Mononuclear cell (primary cell): ENCODE data around the gene CYP19A1. TPM values are rescaled to one million over a fixed set of nuclear protein-coding genes. Genes with fewer than 3 reads are reported as not detected.

Experiments used
- H3K27me3 ChIP-seq: 2 replicates; pipeline ENCODE4 v1.6.0; 2011; ENCODE audit warnings: low read length, control low read depth; ENCODE audit not compliant: insufficient read depth
- H3K4me1 ChIP-seq: 2 replicates; pipeline ENCODE4 v1.5.1; 2011; ENCODE audit warnings: mild to moderate bottlenecking, low read length, control low read depth; ENCODE audit not compliant: insufficient read depth
- H3K4me3 ChIP-seq: 2 replicates; pipeline ENCODE4 v1.5.1; 2011; ENCODE audit warnings: mild to moderate bottlenecking, low read length, moderate library complexity
- H3K9me3 ChIP-seq: 2 replicates; pipeline ENCODE4 v1.5.1; 2011; ENCODE audit warnings: low read depth, mild to moderate bottlenecking, control low read depth, low read length
- total RNA-seq: library from RNA; depleted of rRNA; stranded (reverse); fragments of >200 nt; gene quantifications from one replicate; pipeline ENCODE4 v1.2.3, GENCODE V29; 2012

The CYP19A1 gene
- total RNA-seq, 1 donor: 0.31 TPM

GRCh38 chr15:51368751-51369450, 30.5 kb upstream of the CYP19A1 start:
- H3K27me3 ChIP-seq: no peaks in the 10 kb centered on the region
- no peaks in the 10 kb centered on the region for H3K4me1 ChIP-seq
- no peak overlapping the region for H3K4me3 ChIP-seq
- H3K9me3 ChIP-seq: no peaks in the 10 kb centered on the region

- Histone ChIP-seq H3K4me1 (no peaks in the 10 kb centered on the region), H3K4me3 (no peak overlapping the region), H3K9me3 (no peaks in the 10 kb centered on the region), H3K27me3 (no peaks in the 10 kb centered on the region)
Observed at GRCh38 chr15:51368307-51368706, 29.9 kb upstream of the CYP19A1 start.

GRCh38 chr15:51367322-51367976, 29.1 kb upstream of the CYP19A1 start:
- no peaks in the 10 kb centered on the region for H3K9me3 ChIP-seq
- H3K27me3 ChIP-seq: no peaks in the 10 kb centered on the region
- no peaks in the 10 kb centered on the region for H3K4me1 ChIP-seq
- no peak overlapping the region for H3K4me3 ChIP-seq

- Histone ChIP-seq H3K27me3 (no peaks in the 10 kb centered on the region), H3K4me3 (no peak overlapping the region), H3K4me1 (no peaks in the 10 kb centered on the region), H3K9me3 (no peaks in the 10 kb centered on the region)
Observed at GRCh38 chr15:51366920-51367319, 28.5 kb upstream of the CYP19A1 start.

GRCh38 chr15:51366071-51366470, 27.7 kb upstream of the CYP19A1 start:
- H3K4me3 ChIP-seq: no peak overlapping the region

GRCh38 chr15:51365417-51365816, 27.0 kb upstream of the CYP19A1 start:
- H3K27me3 ChIP-seq: no peaks in the 10 kb centered on the region
- H3K9me3 ChIP-seq: no peaks in the 10 kb centered on the region
- H3K4me1 ChIP-seq: no peaks in the 10 kb centered on the region
- H3K4me3 ChIP-seq: no peak overlapping the region

More at GRCh38 chr15:51366071-51366470, 27.7 kb upstream of the CYP19A1 start:
- Histone ChIP-seq H3K27me3 (no peaks in the 10 kb centered on the region), H3K9me3 (no peaks in the 10 kb centered on the region), H3K4me1 (no peaks in the 10 kb centered on the region)

- H3K27me3 ChIP-seq: no peaks in the 10 kb centered on the region
Observed at GRCh38 chr15:51363383-51363782, 25.0 kb upstream of the CYP19A1 start.

GRCh38 chr15:51359981-51360380, 21.6 kb upstream of the CYP19A1 start:
- Histone ChIP-seq H3K27me3 (no peaks in the 10 kb centered on the region), H3K9me3 (no peaks in the 10 kb centered on the region), H3K4me1 (no peaks in the 10 kb centered on the region), H3K4me3 (no peak overlapping the region)

More at GRCh38 chr15:51363383-51363782, 25.0 kb upstream of the CYP19A1 start:
- no peaks in the 10 kb centered on the region for H3K9me3 ChIP-seq
- H3K4me3 ChIP-seq: no peak overlapping the region
- no peaks in the 10 kb centered on the region for H3K4me1 ChIP-seq

- no peaks in the 10 kb centered on the region for H3K27me3 ChIP-seq
- no peaks in the 10 kb centered on the region for H3K4me1 ChIP-seq
- no peaks in the 10 kb centered on the region for H3K9me3 ChIP-seq
- no peak overlapping the region for H3K4me3 ChIP-seq
Observed at GRCh38 chr15:51356983-51357382, 18.6 kb upstream of the CYP19A1 start.

- Histone ChIP-seq H3K4me1 (no peaks in the 10 kb centered on the region), H3K4me3 (no peak overlapping the region), H3K27me3 (no peaks in the 10 kb centered on the region), H3K9me3 (no peaks in the 10 kb centered on the region)
Observed at GRCh38 chr15:51356147-51356546, 17.8 kb upstream of the CYP19A1 start.

GRCh38 chr15:51355096-51355495, 16.7 kb upstream of the CYP19A1 start:
- H3K27me3 ChIP-seq: no peaks in the 10 kb centered on the region
- no peak overlapping the region for H3K4me3 ChIP-seq
- no peaks in the 10 kb centered on the region for H3K9me3 ChIP-seq
- H3K4me1 ChIP-seq: no peaks in the 10 kb centered on the region

GRCh38 chr15:51353976-51354375, 15.6 kb upstream of the CYP19A1 start:
- no peaks in the 10 kb centered on the region for H3K27me3 ChIP-seq

GRCh38 chr15:51350723-51351122, 12.3 kb upstream of the CYP19A1 start:
- H3K9me3 ChIP-seq: no peaks in the 10 kb centered on the region
- no peaks in the 10 kb centered on the region for H3K4me1 ChIP-seq
- H3K27me3 ChIP-seq: no peaks in the 10 kb centered on the region
- H3K4me3 ChIP-seq: no peak overlapping the region

More at GRCh38 chr15:51353976-51354375, 15.6 kb upstream of the CYP19A1 start:
- Histone ChIP-seq H3K4me1 (no peaks in the 10 kb centered on the region), H3K9me3 (no peaks in the 10 kb centered on the region), H3K4me3 (no peak overlapping the region)

GRCh38 chr15:51349156-51349844, 10.9 kb upstream of the CYP19A1 start:
- Histone ChIP-seq H3K4me1 (no peaks in the 10 kb centered on the region), H3K9me3 (no peaks in the 10 kb centered on the region), H3K4me3 (no peak overlapping the region), H3K27me3 (no peaks in the 10 kb centered on the region)

- no peak overlapping the region for H3K4me3 ChIP-seq
- no peaks in the 10 kb centered on the region for H3K4me1 ChIP-seq
- H3K9me3 ChIP-seq: no peaks in the 10 kb centered on the region
- H3K27me3 ChIP-seq: no peaks in the 10 kb centered on the region
Observed at GRCh38 chr15:51348688-51349087, 10.3 kb upstream of the CYP19A1 start.
